Lower lobe of right lung (tissue), 2 donors: ENCODE results near the gene CEL. TPM values are rescaled to one million over a fixed set of nuclear protein-coding genes. Genes with fewer than 3 reads are reported as not detected.
"Not testable (repeated sequence)": the region's sequence is repeated elsewhere in the genome, so short reads cannot be mapped to it uniquely, and the experiment has no call there.

Source experiments
- ATAC-seq, 2 donors: fragments of 200-7000 bp; cut with Tn5 transposase; one replicate each; pipeline ENCODE4 v1.9.1; 2020 to 2022; ENCODE audit warnings: mild to moderate bottlenecking in 2 of 2, moderate library complexity in 2 of 2
- DNase-seq: peaks from one replicate; pipeline ENCODE4 v3.0.0-alpha.2; 2020
- H3K27ac ChIP-seq: fragments of 200-600 bp; one replicate; pipeline ENCODE4 v1.8.0; 2022
- H3K27me3 ChIP-seq: fragments of 200-600 bp; one replicate; pipeline ENCODE4 v1.8.0; 2022; ENCODE audit warnings: low read depth
- H3K36me3 ChIP-seq: fragments of 200-600 bp; one replicate; pipeline ENCODE4 v1.8.0; 2022; ENCODE audit warnings: mild to moderate bottlenecking
- H3K4me1 ChIP-seq: fragments of 200-600 bp; one replicate; pipeline ENCODE4 v1.8.0; 2022
- H3K4me3 ChIP-seq: fragments of 200-600 bp; one replicate; pipeline ENCODE4 v1.8.0; 2022; ENCODE audit warnings: mild to moderate bottlenecking
- H3K9me3 ChIP-seq: fragments of 200-600 bp; one replicate; pipeline ENCODE4 v1.8.0; 2022
- CTCF ChIP-seq: fragments of 200-600 bp; IDR thresholded peaks from one replicate; pipeline ENCODE4 v1.8.0; 2022; ENCODE audit warnings: antibody characterized with exemption, mild to moderate bottlenecking
- intact Hi-C: fragments of 100-400 bp; cut with DNase I; formaldehyde crosslinking; loops from one replicate; pipeline ENCODE4 v1.11.0; 2022
- total RNA-seq: library from RNA; stranded (reverse); fragmentation: NEBNext Ultra II Directional; extraction: Animal tissue kit (Norgen Biotek cat#: 25700); gene quantifications from one replicate; pipeline ENCODE4 v1.2.1, GENCODE V29; 2021
- donor health status: DM: no; HTN: yes; CAD: no; lungs with severe emphysema.

Gene CEL
- total RNA-seq, 1 donor from 2014 or later = 1.4 TPM

GRCh38 chr9:133076691-133077090 lies 14.9 kb downstream of the CEL start:
- Histone ChIP-seq H3K4me3 (no peak overlapping the region), H3K36me3 (no peaks in the 10 kb centered on the region), H3K27me3 (peaks cover 4% of the 10 kb centered on the region), H3K4me1 (no peaks in the 10 kb centered on the region), H3K27ac (no peak overlapping the region), H3K9me3 (no peaks in the 10 kb centered on the region)
- no peak for ATAC-seq
- DNase-seq = no peak
- intact Hi-C loops = no loop called here
- TF ChIP-seq CTCF = no peak

GRCh38 chr9:133078486-133078885 lies 16.7 kb downstream of the CEL start:
- Histone ChIP-seq H3K36me3 (no peaks in the 10 kb centered on the region), H3K4me3 (no peak overlapping the region), H3K4me1 (no peaks in the 10 kb centered on the region), H3K27ac (no peak overlapping the region), H3K27me3 (peaks cover 4% of the 10 kb centered on the region), H3K9me3 (no peaks in the 10 kb centered on the region)
- intact Hi-C loops = no loop called here
- ATAC-seq (no peak), DNase-seq (no peak)
- no peak for TF ChIP-seq CTCF

- no peaks in the 10 kb centered on the region for H3K4me1 ChIP-seq
- ATAC-seq (no peak), DNase-seq (no peak)
- H3K36me3 ChIP-seq = no peaks in the 10 kb centered on the region
- H3K27ac ChIP-seq = no peak overlapping the region
- intact Hi-C loops = no loop called here
- TF ChIP-seq CTCF = no peak
- peaks cover 4% of the 10 kb centered on the region for H3K27me3 ChIP-seq
- no peaks in the 10 kb centered on the region for H3K9me3 ChIP-seq
- no peak overlapping the region for H3K4me3 ChIP-seq
These were observed 18.4 kb downstream of the CEL start for GRCh38 chr9:133080161-133080560.

- H3K4me1 ChIP-seq, H3K27ac ChIP-seq, H3K4me3 ChIP-seq, H3K9me3 ChIP-seq, ATAC-seq, H3K36me3 ChIP-seq, DNase-seq, H3K27me3 ChIP-seq, intact Hi-C loops: not testable (repeated sequence)
These were observed 19.3 kb downstream of the CEL start for GRCh38 chr9:133080786-133081779.

- H3K27ac ChIP-seq, H3K36me3 ChIP-seq, H3K27me3 ChIP-seq, H3K4me1 ChIP-seq, H3K9me3 ChIP-seq, H3K4me3 ChIP-seq, ATAC-seq, intact Hi-C loops, DNase-seq: not testable (repeated sequence)
These were observed 20.3 kb downstream of the CEL start for GRCh38 chr9:133081957-133082644.

GRCh38 chr9:133083688-133084087 lies 21.9 kb downstream of the CEL start:
- H3K4me1 ChIP-seq, H3K4me3 ChIP-seq, H3K9me3 ChIP-seq, ATAC-seq, intact Hi-C loops, DNase-seq, H3K27ac ChIP-seq, H3K36me3 ChIP-seq, H3K27me3 ChIP-seq: not testable (repeated sequence)

GRCh38 chr9:133086212-133086860 lies 24.6 kb downstream of the CEL start:
- DNase-seq, ATAC-seq: not testable (repeated sequence)

More at GRCh38 chr9:133086212-133086860, 24.6 kb downstream of the CEL start:
- H3K9me3 ChIP-seq, H3K36me3 ChIP-seq, H3K4me1 ChIP-seq, H3K4me3 ChIP-seq, H3K27ac ChIP-seq, intact Hi-C loops, H3K27me3 ChIP-seq: not testable (repeated sequence)
